ENCODE results near the gene CETP. TPM values are rescaled to one million over a fixed set of nuclear protein-coding genes. Genes with fewer than 3 reads are reported as not detected.

CETP gene
- total RNA-seq, 4 donors from 2014 or later, result 0.19 to 1.2 (median 0.52) TPM; not detected in 1

- Histone ChIP-seq H3K36me3 (peaks cover 23 to 57% (median 48%) of the 10 kb centered on the region in 4 donors), H3K4me1 (no peaks in the 10 kb centered on the region), H3K9me3 (no peaks in the 10 kb centered on the region), H3K27me3 (no peaks in the 10 kb centered on the region), H3K27ac (replicated peaks in 1 of 4) (no peak overlapping the region), H3K4me3 (no peak overlapping the region)
- DNase-seq (ENCODE audit: extremely low spot score), result no peak
- WGBS, result over 99% methylated on average over 6 of the region's 6 CpGs
- TF ChIP-seq EP300 (IDR thresholded peaks at IDR 0.05), result no peak
- TF ChIP-seq CTCF (IDR thresholded peaks at IDR 0.05), result no peak
- no peak for TF ChIP-seq POLR2A (IDR thresholded peaks at IDR 0.05; ENCODE audit: low read depth)
- no peak for TF ChIP-seq POLR2AphosphoS5 (IDR thresholded peaks at IDR 0.05)
- intact Hi-C loops (cut with DNase I), result loop anchor here (5.0 kb wide), 1 partner anchor 81 kb away; the partner anchor contains the start of gene SLC12A3
These were observed 13.5 kb upstream of the CETP start for GRCh38 chr16:56948234-56948633.

- no peaks in the 10 kb centered on the region for H3K4me1 ChIP-seq
- peaks cover 5 to 39% (median 30%) of the 10 kb centered on the region in 4 donors for H3K36me3 ChIP-seq
- intact Hi-C loops (cut with DNase I), result no loop called here
- H3K27me3 ChIP-seq, result no peaks in the 10 kb centered on the region
- WGBS, result 96% methylated on average over 4 of the region's 4 CpGs
- no peak overlapping the region for H3K4me3 ChIP-seq
- no peak for DNase-seq (ENCODE audit: extremely low spot score)
- no peak overlapping the region for H3K27ac ChIP-seq (replicated peaks in 1 of 4)
- no peak for TF ChIP-seq CTCF (IDR thresholded peaks at IDR 0.05)
- TF ChIP-seq POLR2A (IDR thresholded peaks at IDR 0.05; ENCODE audit: low read depth), result no peak
- no peak for TF ChIP-seq EP300 (IDR thresholded peaks at IDR 0.05)
- no peak for TF ChIP-seq POLR2AphosphoS5 (IDR thresholded peaks at IDR 0.05)
- no peaks in the 10 kb centered on the region for H3K9me3 ChIP-seq
These were observed 11.7 kb upstream of the CETP start for GRCh38 chr16:56950051-56950450.

GRCh38 chr16:56950455-56950854, 11.3 kb upstream of the CETP start:
- Histone ChIP-seq H3K9me3 (no peaks in the 10 kb centered on the region), H3K27ac (replicated peaks in 1 of 4) (no peak overlapping the region), H3K27me3 (no peaks in the 10 kb centered on the region), H3K4me3 (no peak overlapping the region), H3K36me3 (peaks cover 1 to 35% (median 26%) of the 10 kb centered on the region in 4 donors), H3K4me1 (no peaks in the 10 kb centered on the region)
- TF ChIP-seq POLR2AphosphoS5 (IDR thresholded peaks at IDR 0.05), result no peak
- no peak for DNase-seq (ENCODE audit: extremely low spot score)
- 83% methylated on average over 7 of the region's 7 CpGs for WGBS
- intact Hi-C loops (cut with DNase I), result no loop called here

GRCh38 chr16:56950881-56951771, 10.6 kb upstream of the CETP start:
- 66% methylated on average over 15 of the region's 15 CpGs for WGBS
- intact Hi-C loops (cut with DNase I), result no loop called here
- no peaks in the 10 kb centered on the region for H3K27me3 ChIP-seq
- no peaks in the 10 kb centered on the region for H3K4me1 ChIP-seq
- no peak overlapping the region for H3K4me3 ChIP-seq
- no peak overlapping the region for H3K27ac ChIP-seq (replicated peaks in 1 of 4)
- DNase-seq (ENCODE audit: extremely low spot score), result no peak
- no peak for TF ChIP-seq POLR2AphosphoS5 (IDR thresholded peaks at IDR 0.05)
- peak in 2 of 3 experiments; percentile 32 to 45 for TF ChIP-seq CTCF (IDR thresholded peaks at IDR 0.05)
- no peak for TF ChIP-seq EP300 (IDR thresholded peaks at IDR 0.05)
- TF ChIP-seq POLR2A (IDR thresholded peaks at IDR 0.05; ENCODE audit: low read depth), result no peak
- peaks cover 0 to 29% (median 19%) of the 10 kb centered on the region in 4 donors for H3K36me3 ChIP-seq
- no peaks in the 10 kb centered on the region for H3K9me3 ChIP-seq

GRCh38 chr16:56953006-56953405, 8.7 kb upstream of the CETP start:
- TF ChIP-seq CTCF (IDR thresholded peaks at IDR 0.05), result no peak
- no peak for TF ChIP-seq EP300 (IDR thresholded peaks at IDR 0.05)
- TF ChIP-seq POLR2AphosphoS5 (IDR thresholded peaks at IDR 0.05), result no peak
- TF ChIP-seq POLR2A (IDR thresholded peaks at IDR 0.05; ENCODE audit: low read depth), result no peak
- Histone ChIP-seq H3K27me3 (no peaks in the 10 kb centered on the region), H3K36me3 (peaks cover 0 to 10% (median 4%) of the 10 kb centered on the region in 4 donors), H3K4me1 (no peaks in the 10 kb centered on the region), H3K9me3 (no peaks in the 10 kb centered on the region), H3K4me3 (no peak overlapping the region), H3K27ac (replicated peaks in 1 of 4) (no peak overlapping the region)
- WGBS, result 71% methylated on average over 4 of the region's 6 CpGs
- no peak for DNase-seq (ENCODE audit: extremely low spot score)
- intact Hi-C loops (cut with DNase I), result no loop called here
